ENCODE data around the gene SMCO3. TPM values are rescaled to one million over a fixed set of nuclear protein-coding genes. Genes with fewer than 3 reads are reported as not detected.

The SMCO3 gene
- total and polyA plus RNA-seq, 2 of the 13 experiments (the other 11 are each of a cell fraction or from before 2014, with no cell fraction given) = 0.29 to 0.42 TPM

GRCh38 chr12:14770496-14771461 lies 43.2 kb downstream of the SMCO3 start (continued):
- TF ChIP-seq ZNF7 (CRISPR knock-in tag; IDR thresholded peaks at IDR 0.05) (no peak), MEIS1 (CRISPR knock-in tag; IDR thresholded peaks at IDR 0.05; ENCODE audit: borderline replicate concordance) (no peak; the same call in 1 of the 2 replicates), HNRNPK (IDR thresholded peaks at IDR 0.05; ENCODE audit: low read depth, low read length, poor library complexity, severe bottlenecking) (no peak), HHEX (CRISPR knock-in tag; IDR thresholded peaks at IDR 0.05) (no peak), RXRB (CRISPR knock-in tag; IDR thresholded peaks at IDR 0.05; ENCODE audit: borderline replicate concordance) (peak; percentile 71), MLX (CRISPR knock-in tag; IDR thresholded peaks at IDR 0.05) (no peak), FUBP1 (CRISPR knock-in tag; IDR thresholded peaks at IDR 0.05; ENCODE audit: borderline replicate concordance) (no peak), FOXJ3 (CRISPR knock-in tag; IDR thresholded peaks at IDR 0.05; ENCODE audit: borderline replicate concordance) (0 out of 2 replicates have a peak, but pooled peaks have one; percentile 30), ZNF264 (CRISPR knock-in tag; IDR thresholded peaks at IDR 0.05) (peak; percentile 17; the same call in 1 of the 2 replicates), ZBTB34 (CRISPR knock-in tag; IDR thresholded peaks at IDR 0.05) (peak; percentile 47; the same call in 1 of the 2 replicates), ZBTB7B (CRISPR knock-in tag; IDR thresholded peaks at IDR 0.05) (no peak), BCLAF1 (IDR thresholded peaks at IDR 0.05) (no peak), ADNP (CRISPR knock-in tag; IDR thresholded peaks at IDR 0.05) (no peak), ZNF670 (CRISPR knock-in tag; IDR thresholded peaks at IDR 0.05; ENCODE audit: borderline replicate concordance) (peak; percentile 74; the same call in 1 of the 2 replicates), SP140L (CRISPR knock-in tag; IDR thresholded peaks at IDR 0.05; ENCODE audit: borderline replicate concordance) (0 out of 2 replicates have a peak, but pooled peaks have one; percentile 37), SIX4 (CRISPR knock-in tag; IDR thresholded peaks at IDR 0.05) (0 out of 2 replicates have a peak, but pooled peaks have one; percentile 26), SUZ12 (IDR thresholded peaks at IDR 0.05; ENCODE audit: low read depth, low read length) (no peak), ZNF280B (CRISPR knock-in tag; IDR thresholded peaks at IDR 0.05; ENCODE audit: borderline replicate concordance) (peak; percentile 83; the same call in 1 of the 2 replicates), PAX8 (CRISPR knock-in tag; IDR thresholded peaks at IDR 0.05; ENCODE audit: borderline replicate concordance) (0 out of 2 replicates have a peak, but pooled peaks have one; percentile 41), GATAD2A (CRISPR knock-in tag; IDR thresholded peaks at IDR 0.05) (peak; percentile 55), SMARCC2 (IDR thresholded peaks at IDR 0.05) (no peak)
